Natural killer cell (primary cell): ENCODE data around the gene COG7. TPM values are rescaled to one million over a fixed set of nuclear protein-coding genes. Genes with fewer than 3 reads are reported as not detected.

Source experiments
- ATAC-seq, 3 donors: fragments of 150-1000 bp in 2 of 3; fragments of 200-7000 bp in 1 of 3; cut with Tn5 transposase; 1 replicate in 1 of 3; 2 replicates in 2 of 3; pipeline ENCODE4 v1.10.0; 2021; ENCODE audit warnings: mild to moderate bottlenecking in 2 of 3, moderate library complexity in 2 of 3
- DNase-seq, 2 donors: peaks; one replicate each; pipeline versions ENCODE4 v3.0.0 to v3.0.0-alpha.2; 2013 to 2021; ENCODE audit warnings: mixed read lengths in 1 of 2
- H3K27ac ChIP-seq: one replicate; pipeline ENCODE4 v1.5.1; 2013; ENCODE audit warnings: mild to moderate bottlenecking, low read length
- H3K27me3 ChIP-seq: one replicate; pipeline ENCODE4 v1.6.1; 2013; ENCODE audit warnings: low read length; ENCODE audit not compliant: control insufficient read depth, insufficient read depth
- H3K36me3 ChIP-seq: one replicate; pipeline ENCODE4 v1.6.1; 2013; ENCODE audit warnings: low read length; ENCODE audit not compliant: control insufficient read depth, insufficient read depth
- H3K4me1 ChIP-seq: one replicate; pipeline ENCODE4 v1.6.1; 2013; ENCODE audit warnings: low read length; ENCODE audit not compliant: control insufficient read depth, insufficient read depth
- H3K4me3 ChIP-seq: one replicate; pipeline ENCODE4 v1.5.1; 2013; ENCODE audit warnings: low read length
- H3K9me3 ChIP-seq: one replicate; pipeline ENCODE4 v1.6.1; 2013; ENCODE audit warnings: low read length; ENCODE audit not compliant: control insufficient read depth, insufficient read depth
- H3K27ac Mint-ChIP-seq, 2 donors: one replicate each; pipeline ENCODE4 v1.8.0; 2022; ENCODE audit warnings: mild to moderate bottlenecking in 2 of 2, mixed read lengths in 2 of 2, moderate library complexity in 1 of 2
- H3K27me3 Mint-ChIP-seq, 2 donors: one replicate each; pipeline ENCODE4 v1.8.0; 2022; ENCODE audit warnings: low read depth in 2 of 2, mixed read lengths in 2 of 2
- H3K36me3 Mint-ChIP-seq: one replicate; pipeline ENCODE4 v1.8.0; 2022; ENCODE audit warnings: mixed read lengths
- H3K4me1 Mint-ChIP-seq, 2 donors: one replicate each; pipeline ENCODE4 v1.8.0; 2022; ENCODE audit warnings: mixed read lengths in 2 of 2
- H3K4me3 Mint-ChIP-seq: one replicate; pipeline ENCODE4 v1.8.0; 2022; ENCODE audit warnings: mild to moderate bottlenecking, moderate library complexity, mixed read lengths
- H3K9me3 Mint-ChIP-seq, 2 donors: one replicate each; pipeline ENCODE4 v1.8.0; 2022; ENCODE audit warnings: mixed read lengths in 2 of 2
- WGBS: methylation state at CpG from one replicate; pipeline ENCODE4 v1.1.7; 2013; ENCODE audit warnings: missing lambda C conversion rate; ENCODE audit not compliant: insufficient coverage; 5-methylcytosine and 5-hydroxymethylcytosine counted together
- intact Hi-C: fragments of 100-400 bp; cut with micrococcal nuclease; formaldehyde crosslinking; loops from one replicate; pipeline ENCODE4 v1.14.2; 2022
- total RNA-seq, 4 donors: library from RNA; stranded (reverse); fragments of 120-200 nt in 1 of 4; gene quantifications; one replicate each; pipeline versions ENCODE4 v1.2.3 to v1.2.4, GENCODE V29; 2013 to 2022
- TF ChIP-seq, protein P1 (sequence below): fragments of 200-600 bp; IDR thresholded peaks from one replicate; pipeline ENCODE4 v1.8.0; 2022; ENCODE audit warnings: antibody characterized with exemption

COG7 gene
- total RNA-seq, 3 donors from 2014 or later (not counting 1 experiment from before 2014, with no cell fraction given) = 18.4 to 26.6 (median 20.3) TPM

- TF ChIP-seq, protein P1, sequence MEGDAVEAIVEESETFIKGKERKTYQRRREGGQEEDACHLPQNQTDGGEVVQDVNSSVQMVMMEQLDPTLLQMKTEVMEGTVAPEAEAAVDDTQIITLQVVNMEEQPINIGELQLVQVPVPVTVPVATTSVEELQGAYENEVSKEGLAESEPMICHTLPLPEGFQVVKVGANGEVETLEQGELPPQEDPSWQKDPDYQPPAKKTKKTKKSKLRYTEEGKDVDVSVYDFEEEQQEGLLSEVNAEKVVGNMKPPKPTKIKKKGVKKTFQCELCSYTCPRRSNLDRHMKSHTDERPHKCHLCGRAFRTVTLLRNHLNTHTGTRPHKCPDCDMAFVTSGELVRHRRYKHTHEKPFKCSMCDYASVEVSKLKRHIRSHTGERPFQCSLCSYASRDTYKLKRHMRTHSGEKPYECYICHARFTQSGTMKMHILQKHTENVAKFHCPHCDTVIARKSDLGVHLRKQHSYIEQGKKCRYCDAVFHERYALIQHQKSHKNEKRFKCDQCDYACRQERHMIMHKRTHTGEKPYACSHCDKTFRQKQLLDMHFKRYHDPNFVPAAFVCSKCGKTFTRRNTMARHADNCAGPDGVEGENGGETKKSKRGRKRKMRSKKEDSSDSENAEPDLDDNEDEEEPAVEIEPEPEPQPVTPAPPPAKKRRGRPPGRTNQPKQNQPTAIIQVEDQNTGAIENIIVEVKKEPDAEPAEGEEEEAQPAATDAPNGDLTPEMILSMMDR = no peak
Measured at GRCh38 chr16:23424292-23424958, 28.6 kb downstream of the COG7 start.

DNA sequence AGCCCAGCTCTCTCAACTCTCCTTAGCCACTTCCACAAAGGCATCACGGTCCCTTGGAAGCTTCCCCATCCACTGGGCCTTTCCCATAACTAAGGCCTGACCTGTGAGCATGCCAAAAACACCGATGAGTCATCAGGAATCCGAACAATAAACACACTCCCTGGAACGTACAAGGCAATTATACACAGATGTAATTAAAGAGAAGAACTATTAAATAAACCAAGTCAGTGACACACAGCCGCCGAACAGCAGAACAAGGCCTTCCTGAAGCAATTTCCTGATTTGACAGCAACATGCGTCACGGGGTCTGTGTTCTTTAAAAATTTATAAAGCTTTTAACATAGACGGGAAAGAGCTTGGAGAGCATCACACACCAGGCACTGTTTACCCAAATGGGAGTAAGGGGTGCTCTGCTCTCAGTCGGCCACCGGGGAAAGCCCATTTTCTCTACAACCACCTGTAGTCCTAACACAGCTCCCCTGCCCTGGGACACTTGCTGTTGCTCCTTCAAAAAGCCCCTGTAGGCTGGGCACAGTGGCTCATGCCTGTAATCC, 29.4 kb downstream of the COG7 start:
- 97% methylated on average over 11 of the region's 11 CpGs for WGBS
- peaks cover 6% of the 10 kb centered on the region for H3K36me3 Mint-ChIP-seq
- H3K9me3 Mint-ChIP-seq = no peaks in the 10 kb centered on the region

More at GRCh38 chr16:23424292-23424958, 28.6 kb downstream of the COG7 start:
- Histone ChIP-seq H3K27ac (no peak overlapping the region), H3K36me3 (peaks cover 10% of the 10 kb centered on the region), H3K4me1 (no peaks in the 10 kb centered on the region), H3K4me3 (no peak overlapping the region), H3K27me3 (no peaks in the 10 kb centered on the region), H3K9me3 (no peaks in the 10 kb centered on the region)
- Mint-ChIP-seq H3K9me3 (no peaks in the 10 kb centered on the region), H3K36me3 (peaks cover 6% of the 10 kb centered on the region), H3K27me3 (no peaks in the 10 kb centered on the region), H3K4me1 (no peaks in the 10 kb centered on the region), H3K27ac (no peak overlapping the region), H3K4me3 (no peak overlapping the region)
- no peak for DNase-seq
- intact Hi-C loops = no loop called here
- 94% methylated on average over 14 of the region's 14 CpGs for WGBS
- no peak for ATAC-seq

DNA sequence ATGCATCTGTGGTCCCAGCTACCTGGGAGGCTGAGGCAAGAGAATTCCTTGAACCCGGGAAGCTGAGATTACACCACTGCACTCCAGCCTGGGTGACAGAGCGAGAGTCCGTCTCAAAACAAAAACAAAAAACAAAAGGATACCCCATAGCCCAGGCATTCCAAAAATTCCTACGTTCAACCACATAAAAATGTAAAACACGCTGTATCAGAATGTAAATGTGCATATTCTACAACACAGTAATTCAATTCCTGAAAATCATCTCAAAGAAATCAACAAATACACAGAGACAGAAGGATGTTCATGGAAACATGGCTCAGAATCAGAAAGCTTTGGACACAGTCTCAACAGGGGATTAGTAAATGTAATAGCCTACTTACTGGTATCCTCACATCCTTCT, 33.0 kb downstream of the COG7 start:
- TF ChIP-seq, protein P1 = no peak
- Mint-ChIP-seq H3K27ac (no peak overlapping the region), H3K27me3 (no peaks in the 10 kb centered on the region), H3K4me1 (no peaks in the 10 kb centered on the region), H3K4me3 (no peak overlapping the region), H3K9me3 (no peaks in the 10 kb centered on the region), H3K36me3 (peaks cover 6% of the 10 kb centered on the region)
- H3K27me3 ChIP-seq = no peaks in the 10 kb centered on the region
- no peaks in the 10 kb centered on the region for H3K9me3 ChIP-seq
- no peak for ATAC-seq
- H3K4me1 ChIP-seq = no peaks in the 10 kb centered on the region
- H3K36me3 ChIP-seq = peaks cover 30% of the 10 kb centered on the region
- DNase-seq = no peak
- WGBS = 97% methylated on average over 5 of the region's 5 CpGs
- H3K27ac ChIP-seq = no peak overlapping the region
- intact Hi-C loops = no loop called here
- no peak overlapping the region for H3K4me3 ChIP-seq

More for the DNA sequence above, 29.4 kb downstream of the COG7 start:
- peaks cover 8% of the 10 kb centered on the region for H3K36me3 ChIP-seq
- no peak for DNase-seq
- H3K4me3 ChIP-seq = no peak overlapping the region
- no peaks in the 10 kb centered on the region for H3K4me1 ChIP-seq
- H3K27me3 Mint-ChIP-seq = no peaks in the 10 kb centered on the region
- intact Hi-C loops = no loop called here
- H3K4me1 Mint-ChIP-seq = no peaks in the 10 kb centered on the region
- H3K9me3 ChIP-seq = no peaks in the 10 kb centered on the region
- no peak overlapping the region for H3K27ac ChIP-seq
- TF ChIP-seq, protein P1 = no peak
- H3K4me3 Mint-ChIP-seq = no peak overlapping the region
- no peaks in the 10 kb centered on the region for H3K27me3 ChIP-seq
- H3K27ac Mint-ChIP-seq = no peak overlapping the region
- no peak for ATAC-seq
